ENCODE results near the gene AFDN.

- TF ChIP-seq CTCF (conservative IDR thresholded peaks at IDR 0.05 in 1 of 2, IDR thresholded peaks at IDR 0.05 in 1 of 2; ENCODE audit: low read depth in 1 of 2, low read length in 2 of 2) (no peak), EZH2 (IDR thresholded peaks at IDR 0.05; ENCODE audit: low read length, missing control alignments) (no peak)
These were observed 87.0 kb downstream of the AFDN start for GRCh38 chr6:167913699-167914098.
